Lower lobe of right lung (tissue), 2 donors: ENCODE results near the gene TMEM201. TPM values are rescaled to one million over a fixed set of nuclear protein-coding genes. Genes with fewer than 3 reads are reported as not detected.

Experiments
- ATAC-seq, 2 donors: fragments of 200-7000 bp; cut with Tn5 transposase; one replicate each; pipeline ENCODE4 v1.9.1; 2020 to 2022; ENCODE audit warnings: mild to moderate bottlenecking in 2 of 2, moderate library complexity in 2 of 2
- DNase-seq: peaks from one replicate; pipeline ENCODE4 v3.0.0-alpha.2; 2020
- H3K27ac ChIP-seq: fragments of 200-600 bp; one replicate; pipeline ENCODE4 v1.8.0; 2022
- H3K27me3 ChIP-seq: fragments of 200-600 bp; one replicate; pipeline ENCODE4 v1.8.0; 2022; ENCODE audit warnings: low read depth
- H3K36me3 ChIP-seq: fragments of 200-600 bp; one replicate; pipeline ENCODE4 v1.8.0; 2022; ENCODE audit warnings: mild to moderate bottlenecking
- H3K4me1 ChIP-seq: fragments of 200-600 bp; one replicate; pipeline ENCODE4 v1.8.0; 2022
- H3K4me3 ChIP-seq: fragments of 200-600 bp; one replicate; pipeline ENCODE4 v1.8.0; 2022; ENCODE audit warnings: mild to moderate bottlenecking
- H3K9me3 ChIP-seq: fragments of 200-600 bp; one replicate; pipeline ENCODE4 v1.8.0; 2022
- intact Hi-C: fragments of 100-400 bp; cut with DNase I; formaldehyde crosslinking; loops from one replicate; pipeline ENCODE4 v1.11.0; 2022
- total RNA-seq: library from RNA; stranded (reverse); fragmentation: NEBNext Ultra II Directional; extraction: Animal tissue kit (Norgen Biotek cat#: 25700); gene quantifications from one replicate; pipeline ENCODE4 v1.2.1, GENCODE V29; 2021
- TF ChIP-seq, protein P1 (sequence below): fragments of 200-600 bp; IDR thresholded peaks from one replicate; pipeline ENCODE4 v1.8.0; 2022; ENCODE audit warnings: antibody characterized with exemption, mild to moderate bottlenecking
- donor health status: DM: no; HTN: yes; CAD: no; lungs with severe emphysema.

TMEM201 gene
- total RNA-seq, 1 donor from 2014 or later = 8.2 TPM

DNA sequence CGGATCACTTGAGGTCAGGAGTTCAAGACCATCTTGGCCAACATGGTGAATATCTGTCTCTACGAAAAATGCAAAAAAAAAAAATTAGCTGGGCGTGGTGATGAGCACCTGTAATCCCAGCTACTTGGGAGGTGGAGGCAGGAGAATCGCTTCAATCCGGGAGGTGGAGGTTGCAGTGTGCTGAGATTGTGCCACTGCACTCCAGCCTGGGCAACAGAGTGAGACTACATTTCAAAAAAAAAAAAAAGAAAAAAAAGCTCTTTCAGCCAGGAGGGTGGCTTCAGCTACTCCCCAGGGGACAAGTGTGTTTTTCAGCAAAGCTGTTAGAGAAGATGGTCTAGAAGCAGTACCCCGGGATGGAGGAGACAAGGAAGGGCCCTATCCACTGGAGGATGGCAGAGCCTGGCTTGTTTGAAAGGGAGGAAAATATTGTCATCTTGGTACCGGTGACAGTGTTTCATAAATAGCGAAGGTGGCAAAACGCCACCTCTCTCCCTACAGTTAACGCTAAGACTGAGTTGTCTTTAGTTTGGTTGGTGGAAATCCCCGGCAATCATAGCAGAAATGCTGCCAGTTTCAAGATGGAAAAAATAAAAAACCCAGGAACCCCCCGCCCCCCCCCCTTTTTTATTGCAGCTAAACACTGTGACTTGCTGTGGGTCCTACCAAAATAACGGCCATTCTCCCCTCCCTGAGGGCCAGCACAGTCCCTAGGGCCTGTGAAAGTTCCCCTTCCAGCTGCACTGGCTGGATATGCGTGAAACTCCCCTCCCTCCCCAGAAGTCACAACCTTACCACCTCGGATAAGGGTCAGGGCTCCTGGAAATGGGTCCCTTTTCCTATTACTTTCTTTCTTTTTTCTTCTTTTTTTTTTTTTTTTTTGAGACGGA lies 66.4 kb downstream of the TMEM201 start:
- Histone ChIP-seq H3K27me3 (peaks cover 17% of the 10 kb centered on the region), H3K9me3 (no peaks in the 10 kb centered on the region), H3K27ac (peak overlapping the region; percentile 5), H3K4me1 (peaks cover 32% of the 10 kb centered on the region), H3K4me3 (peak overlapping the region; percentile 64), H3K36me3 (no peaks in the 10 kb centered on the region)
- TF ChIP-seq, protein P1, sequence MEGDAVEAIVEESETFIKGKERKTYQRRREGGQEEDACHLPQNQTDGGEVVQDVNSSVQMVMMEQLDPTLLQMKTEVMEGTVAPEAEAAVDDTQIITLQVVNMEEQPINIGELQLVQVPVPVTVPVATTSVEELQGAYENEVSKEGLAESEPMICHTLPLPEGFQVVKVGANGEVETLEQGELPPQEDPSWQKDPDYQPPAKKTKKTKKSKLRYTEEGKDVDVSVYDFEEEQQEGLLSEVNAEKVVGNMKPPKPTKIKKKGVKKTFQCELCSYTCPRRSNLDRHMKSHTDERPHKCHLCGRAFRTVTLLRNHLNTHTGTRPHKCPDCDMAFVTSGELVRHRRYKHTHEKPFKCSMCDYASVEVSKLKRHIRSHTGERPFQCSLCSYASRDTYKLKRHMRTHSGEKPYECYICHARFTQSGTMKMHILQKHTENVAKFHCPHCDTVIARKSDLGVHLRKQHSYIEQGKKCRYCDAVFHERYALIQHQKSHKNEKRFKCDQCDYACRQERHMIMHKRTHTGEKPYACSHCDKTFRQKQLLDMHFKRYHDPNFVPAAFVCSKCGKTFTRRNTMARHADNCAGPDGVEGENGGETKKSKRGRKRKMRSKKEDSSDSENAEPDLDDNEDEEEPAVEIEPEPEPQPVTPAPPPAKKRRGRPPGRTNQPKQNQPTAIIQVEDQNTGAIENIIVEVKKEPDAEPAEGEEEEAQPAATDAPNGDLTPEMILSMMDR = no peak
- no peak for ATAC-seq
- intact Hi-C loops = no loop called here
- no peak for DNase-seq

DNA sequence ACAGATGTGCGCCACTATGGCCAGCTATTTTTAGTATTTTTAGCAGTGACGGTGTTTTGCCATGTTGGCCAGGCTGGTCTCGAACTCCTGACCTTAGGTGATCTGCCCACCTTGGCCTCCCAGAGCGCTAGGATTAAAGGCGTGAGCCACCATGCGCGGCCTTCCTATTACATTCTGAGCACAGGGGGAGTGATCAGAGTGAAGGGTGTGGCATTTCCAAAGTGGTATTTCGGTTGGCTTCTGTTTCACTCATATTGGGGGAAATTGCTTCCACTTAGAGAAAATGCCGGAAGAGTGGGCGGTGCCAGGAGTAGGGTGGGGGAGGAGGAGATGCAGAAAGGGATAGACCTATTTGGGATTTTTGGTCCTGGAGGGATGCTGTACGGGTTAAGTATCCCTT lies 67.1 kb downstream of the TMEM201 start:
- Histone ChIP-seq H3K36me3 (no peaks in the 10 kb centered on the region), H3K4me1 (peaks cover 32% of the 10 kb centered on the region), H3K4me3 (no peak overlapping the region), H3K27me3 (peaks cover 16% of the 10 kb centered on the region), H3K9me3 (no peaks in the 10 kb centered on the region), H3K27ac (no peak overlapping the region)
- intact Hi-C loops = no loop called here
- TF ChIP-seq, protein P1 = no peak
- ATAC-seq (no peak), DNase-seq (no peak)

DNA sequence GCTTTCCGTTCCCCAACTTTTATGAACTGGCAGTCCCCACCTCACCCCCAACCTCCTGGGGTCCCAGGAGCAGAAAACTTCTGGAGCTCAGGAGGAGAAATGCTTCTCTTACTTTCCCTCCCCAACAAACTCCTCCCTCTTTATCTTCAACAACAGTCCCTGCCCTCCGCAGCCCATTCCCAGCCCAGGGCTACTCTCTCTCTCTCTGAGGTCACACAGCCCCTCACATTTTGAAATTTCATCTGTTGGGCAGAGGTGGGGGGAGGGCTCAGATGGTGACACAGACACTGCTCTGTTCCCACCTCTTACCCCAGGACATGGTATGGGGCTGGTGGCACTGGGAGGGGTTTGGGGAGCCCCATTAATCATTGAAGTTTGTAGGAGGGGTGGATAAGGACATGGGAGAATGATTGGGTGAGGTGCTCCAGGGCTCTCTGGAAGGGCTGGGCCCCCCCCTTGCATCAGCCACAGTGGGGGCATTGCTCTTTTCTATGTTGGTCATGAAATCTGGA lies 68.9 kb downstream of the TMEM201 start:
- Histone ChIP-seq H3K4me1 (peaks cover 19% of the 10 kb centered on the region), H3K27me3 (peaks cover 6% of the 10 kb centered on the region), H3K36me3 (no peaks in the 10 kb centered on the region), H3K9me3 (no peaks in the 10 kb centered on the region), H3K27ac (no peak overlapping the region), H3K4me3 (no peak overlapping the region)
- DNase-seq (no peak), ATAC-seq (no peak)
- intact Hi-C loops = no loop called here
- TF ChIP-seq, protein P1 = no peak

DNA sequence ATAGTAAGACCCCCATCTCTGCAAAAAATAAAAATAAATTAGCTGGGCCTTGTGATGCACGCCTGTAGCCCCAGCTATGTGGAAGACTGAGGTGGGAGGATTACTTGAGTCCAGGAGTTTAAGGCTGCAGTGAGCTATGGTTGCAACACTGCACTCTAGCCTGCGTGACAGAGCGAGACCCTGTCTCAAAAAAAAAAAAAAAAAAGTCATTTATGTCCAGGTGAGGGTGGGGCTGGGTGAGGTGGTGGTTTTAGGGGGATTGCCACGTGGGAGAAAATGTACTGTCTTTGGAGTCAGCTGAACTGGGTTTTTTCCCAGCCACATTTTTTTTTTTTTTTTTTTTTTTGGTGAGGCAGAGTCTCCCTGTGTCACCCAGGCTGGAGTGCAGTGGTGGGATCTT lies 69.5 kb downstream of the TMEM201 start:
- ATAC-seq = no peak
- intact Hi-C loops = no loop called here
- peaks cover under 1% of the 10 kb centered on the region for H3K27me3 ChIP-seq
- TF ChIP-seq, protein P1 = no peak
- H3K4me3 ChIP-seq = no peak overlapping the region
- DNase-seq = no peak
- no peaks in the 10 kb centered on the region for H3K9me3 ChIP-seq
- no peak overlapping the region for H3K27ac ChIP-seq
- no peaks in the 10 kb centered on the region for H3K36me3 ChIP-seq
- peaks cover 19% of the 10 kb centered on the region for H3K4me1 ChIP-seq

DNA sequence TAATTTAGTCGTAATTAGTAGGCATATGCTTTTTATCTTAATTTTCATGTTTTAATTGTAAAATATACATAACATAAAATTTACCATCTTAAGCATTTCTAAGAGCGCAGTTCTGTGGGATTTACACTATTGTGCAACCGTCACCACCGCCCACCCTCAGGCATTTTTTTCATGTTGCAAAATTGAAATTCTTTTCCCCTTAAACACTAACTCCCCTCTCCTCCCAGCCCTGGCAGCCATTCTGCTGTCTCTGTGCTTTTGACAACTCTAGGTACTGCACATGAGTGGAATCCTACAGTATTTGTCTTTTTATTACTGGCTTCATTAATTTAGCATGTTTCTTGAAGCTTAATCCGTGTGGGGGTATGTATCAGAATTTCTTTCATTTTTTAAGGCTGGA lies 70.6 kb downstream of the TMEM201 start:
- Histone ChIP-seq H3K27me3 (no peaks in the 10 kb centered on the region), H3K4me3 (no peak overlapping the region), H3K9me3 (no peaks in the 10 kb centered on the region), H3K36me3 (no peaks in the 10 kb centered on the region), H3K27ac (no peak overlapping the region), H3K4me1 (peaks cover 19% of the 10 kb centered on the region)
- DNase-seq (no peak), ATAC-seq (peak in 1 of 2 donors; percentile 37)
- intact Hi-C loops = no loop called here
- TF ChIP-seq, protein P1 = no peak
